Peyer's patch (tissue), 4 donors: Measurements from ENCODE around the gene SCARB2. TPM values are rescaled to one million over a fixed set of nuclear protein-coding genes. Genes with fewer than 3 reads are reported as not detected.

Experiments used
- DNase-seq, 3 donors: peaks; one replicate each; pipeline ENCODE4 v3.0.0-alpha.2; 2017 to 2019
- H3K27ac ChIP-seq, 4 donors: fragments of 200-600 bp; sonication (generic); one replicate each; pipeline ENCODE4 v1.5.1; 2016 to 2019
- H3K27me3 ChIP-seq, 2 donors: fragments of 200-600 bp; sonication (generic); one replicate each; pipeline ENCODE4 v1.5.1; 2019
- H3K36me3 ChIP-seq, 3 donors: fragments of 200-600 bp; sonication (generic); one replicate each; pipeline ENCODE4 v1.5.1; 2016 to 2019
- H3K4me1 ChIP-seq, 4 donors: fragments of 200-600 bp; sonication (generic); one replicate each; pipeline ENCODE4 v1.5.1; 2016 to 2019
- H3K4me3 ChIP-seq, 4 donors: fragments of 200-600 bp; sonication (generic); 1 replicate in 3 of 4; 2 replicates in 1 of 4; pipeline ENCODE4 v1.5.1; 2016 to 2019; ENCODE audit warnings: mild to moderate bottlenecking in 1 of 4
- H3K9me3 ChIP-seq, 4 donors: fragments of 200-600 bp; sonication (generic); one replicate each; pipeline ENCODE4 v1.5.1; 2016 to 2019; ENCODE audit warnings: mild to moderate bottlenecking in 1 of 4
- POLR2A ChIP-seq, 2 donors: fragments of 450-650 bp; IDR thresholded peaks; one replicate each; pipeline ENCODE4 v1.5.1; 2017; ENCODE audit warnings: antibody characterized with exemption in 2 of 2, mild to moderate bottlenecking in 2 of 2, moderate library complexity in 2 of 2
- total RNA-seq, 4 donors: library from RNA; depleted of rRNA; stranded (reverse); fragments of >200 nt; gene quantifications; one replicate each; pipeline ENCODE4 v1.1.0, GENCODE V29; 2016
- TF ChIP-seq, protein P1 (sequence below), 6 experiments: fragments of 450-650 bp in 4 of 6; fragments of 200-600 bp in 2 of 6; sonication (generic) in 1 of 6; IDR thresholded peaks; one replicate each; pipeline ENCODE4 v1.5.1; 2017 to 2019; ENCODE audit warnings: antibody characterized with exemption in 6 of 6, mild to moderate bottlenecking in 3 of 6, moderate library complexity in 1 of 6

The SCARB2 gene
- total RNA-seq, 4 donors from 2014 or later, result 40.4 to 225 (median 170) TPM

DNA sequence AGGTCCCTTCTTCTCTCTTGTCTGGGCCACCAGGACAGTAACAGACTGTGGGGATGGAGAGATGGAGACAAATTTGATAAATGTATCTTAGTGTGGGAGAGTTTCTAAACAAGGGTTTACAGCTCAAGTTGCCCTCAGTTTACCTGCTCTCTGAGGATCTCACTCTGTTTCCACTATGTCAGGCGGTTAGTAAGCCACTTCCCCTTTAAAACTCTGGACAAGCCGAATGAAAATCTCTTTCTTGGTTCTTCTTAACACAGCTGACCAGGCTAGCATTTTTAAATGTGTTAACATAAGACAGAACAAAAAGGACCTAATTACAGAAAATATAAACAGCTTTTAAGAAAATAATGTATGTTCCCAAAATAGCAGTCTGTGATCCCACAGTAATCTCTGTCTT is 2.9 kb upstream of the SCARB2 start:
- peaks cover 4 to 40% (median 8%) of the 10 kb centered on the region in 4 donors for H3K4me1 ChIP-seq
- no peak for DNase-seq
- no peaks in the 10 kb centered on the region for H3K27me3 ChIP-seq
- H3K4me3 ChIP-seq, result no peak overlapping the region
- H3K36me3 ChIP-seq, result no peaks in the 10 kb centered on the region
- TF ChIP-seq, protein P1, sequence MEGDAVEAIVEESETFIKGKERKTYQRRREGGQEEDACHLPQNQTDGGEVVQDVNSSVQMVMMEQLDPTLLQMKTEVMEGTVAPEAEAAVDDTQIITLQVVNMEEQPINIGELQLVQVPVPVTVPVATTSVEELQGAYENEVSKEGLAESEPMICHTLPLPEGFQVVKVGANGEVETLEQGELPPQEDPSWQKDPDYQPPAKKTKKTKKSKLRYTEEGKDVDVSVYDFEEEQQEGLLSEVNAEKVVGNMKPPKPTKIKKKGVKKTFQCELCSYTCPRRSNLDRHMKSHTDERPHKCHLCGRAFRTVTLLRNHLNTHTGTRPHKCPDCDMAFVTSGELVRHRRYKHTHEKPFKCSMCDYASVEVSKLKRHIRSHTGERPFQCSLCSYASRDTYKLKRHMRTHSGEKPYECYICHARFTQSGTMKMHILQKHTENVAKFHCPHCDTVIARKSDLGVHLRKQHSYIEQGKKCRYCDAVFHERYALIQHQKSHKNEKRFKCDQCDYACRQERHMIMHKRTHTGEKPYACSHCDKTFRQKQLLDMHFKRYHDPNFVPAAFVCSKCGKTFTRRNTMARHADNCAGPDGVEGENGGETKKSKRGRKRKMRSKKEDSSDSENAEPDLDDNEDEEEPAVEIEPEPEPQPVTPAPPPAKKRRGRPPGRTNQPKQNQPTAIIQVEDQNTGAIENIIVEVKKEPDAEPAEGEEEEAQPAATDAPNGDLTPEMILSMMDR (IDR thresholded peaks at IDR 0.05), result no peak
- TF ChIP-seq POLR2A (IDR thresholded peaks at IDR 0.05), result no peak
- peak overlapping the region in 2 of 4 donors; percentile 26 to 79 for H3K27ac ChIP-seq
- H3K9me3 ChIP-seq, result no peaks in the 10 kb centered on the region

DNA sequence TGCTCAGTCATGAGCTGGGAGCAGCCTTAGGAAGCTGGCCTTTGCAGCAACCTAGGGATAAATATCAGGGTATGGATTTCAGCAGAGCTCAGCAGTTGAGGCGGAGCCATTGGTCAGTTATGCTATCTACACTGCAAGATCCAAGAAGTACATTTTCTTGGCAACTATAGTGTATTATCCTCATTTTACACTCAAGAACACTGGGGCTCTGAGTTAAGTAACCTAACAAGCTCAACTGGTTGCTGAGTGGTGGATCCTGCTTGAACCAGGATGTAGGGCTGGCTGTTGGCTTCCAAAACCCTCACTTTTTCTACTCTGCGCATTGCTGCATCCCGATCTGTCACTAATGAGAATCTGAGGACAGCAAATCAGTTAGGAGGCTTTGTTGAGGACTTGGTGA is 1.5 kb upstream of the SCARB2 start:
- peak overlapping the region in 3 of 4 donors; percentile 85 to 98 (median 98) for H3K27ac ChIP-seq
- H3K9me3 ChIP-seq, result no peaks in the 10 kb centered on the region
- H3K4me3 ChIP-seq, result no peak overlapping the region
- no peaks in the 10 kb centered on the region for H3K36me3 ChIP-seq
- TF ChIP-seq POLR2A (IDR thresholded peaks at IDR 0.05), result no peak
- TF ChIP-seq, protein P1 (IDR thresholded peaks at IDR 0.05), result no peak
- H3K4me1 ChIP-seq, result peaks cover 4 to 52% (median 8%) of the 10 kb centered on the region in 4 donors
- DNase-seq, result no peak
- H3K27me3 ChIP-seq, result no peaks in the 10 kb centered on the region

DNA sequence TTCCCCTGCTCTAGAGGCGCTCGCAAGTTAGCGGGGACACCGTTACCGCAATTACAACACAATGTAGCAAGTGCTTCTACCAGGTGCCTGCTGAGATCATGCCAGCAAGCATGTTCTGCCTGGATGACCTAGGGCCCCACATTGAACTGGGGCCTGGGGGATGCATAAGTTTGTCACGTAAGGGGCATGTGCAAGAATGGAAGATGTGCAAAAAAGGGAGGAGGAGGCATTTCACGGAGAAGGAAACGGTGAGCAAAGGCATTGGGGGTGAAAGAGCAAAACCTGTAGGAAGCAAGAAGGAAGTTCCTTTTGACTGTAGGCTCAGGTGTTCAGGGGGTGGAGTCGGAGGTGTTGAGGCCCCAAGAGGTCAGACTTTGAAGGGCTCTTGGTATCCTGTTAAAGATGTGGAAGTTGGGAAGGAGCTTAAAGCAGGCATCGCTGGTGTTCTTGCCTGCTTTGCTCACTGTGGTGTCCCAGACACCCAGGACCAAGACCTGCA is 602 bp upstream of the SCARB2 start:
- TF ChIP-seq POLR2A (IDR thresholded peaks at IDR 0.05), result no peak
- TF ChIP-seq, protein P1 (IDR thresholded peaks at IDR 0.05), result no peak
- Histone ChIP-seq H3K4me3 (peak overlapping the region; percentile 46 to 75 (median 72)), H3K4me1 (peaks cover 4 to 60% (median 8%) of the 10 kb centered on the region in 4 donors), H3K27ac (peak overlapping the region; percentile 85 to 98 (median 92)), H3K9me3 (no peaks in the 10 kb centered on the region), H3K27me3 (no peaks in the 10 kb centered on the region), H3K36me3 (peaks cover 0 to 3% (median 0%) of the 10 kb centered on the region in 3 donors)
- peak in 2 of 3 donors; percentile 52 to 64 for DNase-seq

DNA sequence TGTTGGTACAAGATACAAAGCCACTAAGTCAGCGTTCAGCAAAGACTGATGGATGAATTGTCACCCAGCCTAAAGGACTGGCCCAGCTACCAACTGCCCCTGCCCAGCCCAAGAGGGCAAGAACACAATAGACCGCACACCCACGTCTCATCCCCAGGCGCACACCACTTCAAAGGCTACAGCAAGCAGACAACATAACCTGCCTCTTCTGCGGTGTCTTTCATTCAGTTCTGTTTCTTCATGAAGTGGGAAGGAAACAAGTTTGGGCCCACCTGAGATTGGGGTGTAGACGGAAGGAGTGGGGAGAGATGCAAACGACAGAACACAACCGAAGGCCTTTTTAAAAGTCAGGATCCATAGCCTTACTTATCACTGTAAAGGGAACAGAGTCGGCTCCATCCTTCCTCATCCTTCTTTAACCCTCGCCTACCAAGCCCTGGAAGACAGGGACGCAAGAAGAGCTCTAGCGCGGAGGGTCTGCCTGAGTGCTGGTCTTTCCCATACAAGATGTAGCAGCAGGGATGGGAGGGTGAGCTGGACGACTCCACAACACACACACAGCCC is 691 bp downstream of the SCARB2 start:
- peak; percentile 43 to 64 (median 62) for DNase-seq
- TF ChIP-seq, protein P1 (IDR thresholded peaks at IDR 0.05), result no peak
- TF ChIP-seq POLR2A (IDR thresholded peaks at IDR 0.05), result no peak
- no peaks in the 10 kb centered on the region for H3K27me3 ChIP-seq
- H3K4me3 ChIP-seq, result peak overlapping the region; percentile 46 to 75 (median 72)
- H3K9me3 ChIP-seq, result no peaks in the 10 kb centered on the region
- H3K36me3 ChIP-seq, result peaks cover 0 to 3% (median 0%) of the 10 kb centered on the region in 3 donors
- peak overlapping the region; percentile 85 to 98 (median 92) for H3K27ac ChIP-seq
- peaks cover 4 to 72% (median 11%) of the 10 kb centered on the region in 4 donors for H3K4me1 ChIP-seq

DNA sequence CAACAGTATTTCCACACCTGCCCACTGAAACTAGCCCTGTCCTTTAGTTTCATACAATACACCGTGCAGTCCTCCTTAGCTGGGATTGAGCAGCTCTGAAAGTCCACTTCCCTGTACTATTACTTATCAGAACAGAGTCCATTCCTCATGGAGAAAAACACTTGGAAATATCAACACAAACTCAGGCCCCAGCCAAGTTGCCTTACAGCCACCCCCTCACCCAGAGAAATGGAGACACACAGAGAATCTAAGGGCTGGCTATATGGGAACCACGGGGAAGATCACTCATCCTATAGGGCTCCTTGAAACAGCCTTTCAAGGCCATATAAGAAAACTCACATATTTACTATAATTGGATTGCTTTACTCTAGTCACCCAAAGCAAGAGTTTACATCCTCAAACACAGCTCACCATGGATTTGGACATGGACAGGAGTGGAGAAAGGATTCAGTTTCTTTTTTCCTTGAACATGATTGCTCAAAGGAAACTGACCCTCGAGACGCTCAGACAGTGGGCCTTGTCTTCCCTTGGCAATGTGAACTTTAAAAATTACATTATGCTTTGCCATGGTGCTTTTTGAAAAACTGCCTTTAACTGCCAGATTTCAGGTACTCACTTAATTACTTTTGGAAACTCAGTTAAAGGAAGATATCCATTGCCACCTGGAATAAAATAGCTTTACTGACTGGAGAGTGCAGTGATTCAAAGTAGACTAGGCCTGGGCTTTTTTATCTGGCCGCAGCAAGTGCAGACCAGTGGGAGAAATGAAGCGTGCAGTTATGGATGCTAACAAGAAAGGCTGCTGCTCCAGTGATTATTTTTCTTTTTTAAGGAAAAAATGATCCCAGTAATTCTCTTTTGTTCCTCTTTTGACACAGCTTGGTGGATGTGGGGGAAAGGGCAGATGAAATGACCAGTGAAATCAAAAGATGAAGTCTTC is 1.6 kb downstream of the SCARB2 start:
- TF ChIP-seq, protein P1 (IDR thresholded peaks at IDR 0.05), result no peak
- TF ChIP-seq POLR2A (IDR thresholded peaks at IDR 0.05), result peak in 1 of 2 donors; percentile 15
- H3K9me3 ChIP-seq, result no peaks in the 10 kb centered on the region
- H3K36me3 ChIP-seq, result peaks cover 0 to 3% (median 0%) of the 10 kb centered on the region in 3 donors
- no peak for DNase-seq
- peak overlapping the region; percentile 85 to 98 (median 92) for H3K27ac ChIP-seq
- H3K4me3 ChIP-seq, result peak overlapping the region; percentile 46 to 75 (median 72)
- no peaks in the 10 kb centered on the region for H3K27me3 ChIP-seq
- H3K4me1 ChIP-seq, result peaks cover 4 to 74% (median 12%) of the 10 kb centered on the region in 4 donors
